Kidney (tissue), 14 donors: ENCODE measurements around the gene DLGAP4. TPM values are rescaled to one million over a fixed set of nuclear protein-coding genes. Genes with fewer than 3 reads are reported as not detected.

Experiments
- DNase-seq, 5 donors: peaks; one replicate each; pipeline ENCODE4 v3.0.0-alpha.2; 2013 to 2020
- FAIRE-seq: peaks from 2 replicates; lab custom pipeline; 2012; peaks lifted over from hg19 to GRCh38; lab: Jason Lieb, UNC
- H3K27ac ChIP-seq, 2 donors: one replicate each; pipeline ENCODE4 v1.7.0; 2013; ENCODE audit warnings: low read depth in 2 of 2, low read length in 2 of 2, inconsistent platforms in 1 of 2
- H3K27me3 ChIP-seq: one replicate; pipeline ENCODE4 v1.7.1; 2013; ENCODE audit warnings: low read length, inconsistent platforms; ENCODE audit not compliant: control insufficient read depth, insufficient read depth
- H3K36me3 ChIP-seq, 3 donors: one replicate each; pipeline versions ENCODE4 v1.7.0 to v1.7.1; 2013; ENCODE audit warnings: low read length in 3 of 3, control low read depth in 1 of 3, inconsistent platforms in 1 of 3; ENCODE audit not compliant: insufficient read depth in 3 of 3, control insufficient read depth in 2 of 3
- H3K4me1 ChIP-seq, 3 donors: one replicate each; pipeline versions ENCODE4 v1.7.0 to v1.7.1; 2013; ENCODE audit warnings: low read length in 3 of 3, inconsistent platforms in 1 of 3, low read depth in 1 of 3; ENCODE audit not compliant: control insufficient read depth in 2 of 3, insufficient read depth in 2 of 3
- H3K4me3 ChIP-seq, 3 donors: one replicate each; pipeline versions ENCODE4 v1.7.0 to v1.8.1; 2013; ENCODE audit warnings: low read length in 3 of 3, control low read depth in 1 of 3, inconsistent platforms in 1 of 3
- H3K9ac ChIP-seq, 3 donors: one replicate each; pipeline versions ENCODE4 v1.7.0 to v1.7.1; 2013; ENCODE audit warnings: low read length in 3 of 3, control low read depth in 1 of 3, inconsistent platforms in 1 of 3
- H3K9me3 ChIP-seq, 3 donors: one replicate each; pipeline versions ENCODE4 v1.7.0 to v1.7.1; 2013; ENCODE audit warnings: low read length in 3 of 3, control low read depth in 1 of 3, inconsistent platforms in 1 of 3; ENCODE audit not compliant: control insufficient read depth in 2 of 3, insufficient read depth in 1 of 3
- CTCF ChIP-seq: IDR thresholded peaks from 3 replicates; pipeline ENCODE4 v1.5.1; 2012; ENCODE audit warnings: mild to moderate bottlenecking, moderate library complexity, borderline replicate concordance; ENCODE audit not compliant: insufficient read depth; ENCODE audit errors: extremely low read depth
- intact Hi-C: fragments of 100-400 bp; cut with DNase I; formaldehyde crosslinking; loops from one replicate; pipeline ENCODE4 v1.11.1; 2022
- polyA plus RNA-seq: library from polyadenylated mRNA; stranded (reverse); fragments of 350-450 nt; fragmentation: Illumina TruSeq; extraction: RNeasy Lipid Tissue Mini Kit (QIAGEN cat#74804); gene quantifications from one replicate; pipeline ENCODE4 v1.2.3, GENCODE V29; 2014; ENCODE audit warnings: low read depth, low replicate concordance; ENCODE audit not compliant: insufficient read depth
- total RNA-seq: library from RNA; stranded (reverse); fragmentation: NEBNext Ultra II Directional; extraction: Animal tissue kit (Norgen Biotek cat#: 25700); gene quantifications from one replicate; pipeline ENCODE4 v1.2.1, GENCODE V29; 2021
- donor health status: control.
- donor health status: control.
- donor health status: control.
- donor health status: control.
- donor health status: control.
- donor health status: DM: yes; HTN: yes; CAD: no.
- donor health status: Normal renal cell carcinoma (clear cell type).

DLGAP4 gene
- total and polyA plus RNA-seq, 2 donors from 2014 or later = 19.6 to 62.4 TPM

DNA sequence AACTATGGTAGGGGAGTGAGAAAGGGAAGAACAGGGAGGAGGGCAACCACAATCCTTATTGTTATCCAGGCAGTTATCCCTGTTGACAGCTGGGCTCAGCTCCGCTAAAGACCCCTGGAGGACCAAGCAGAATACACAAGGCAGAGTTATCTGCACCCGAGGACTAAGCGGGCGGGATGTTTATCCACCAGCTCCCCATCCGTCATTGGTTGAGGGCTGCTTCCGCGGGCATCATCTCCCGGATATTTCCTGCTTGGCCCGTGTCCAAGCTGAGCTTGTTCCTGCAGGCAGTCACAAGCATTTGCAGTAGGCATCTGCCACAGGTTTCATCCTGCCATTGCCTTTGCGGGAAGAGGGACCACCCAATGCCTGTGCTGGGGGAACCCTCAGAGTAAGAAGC, 102.1 kb downstream of the DLGAP4 start:
- Histone ChIP-seq H3K9ac (no peak overlapping the region), H3K27me3 (no peaks in the 10 kb centered on the region), H3K4me3 (no peak overlapping the region), H3K9me3 (peaks cover 0 to 5% (median 0%) of the 10 kb centered on the region in 3 donors), H3K4me1 (no peaks in the 10 kb centered on the region), H3K27ac (no peak overlapping the region), H3K36me3 (no peaks in the 10 kb centered on the region)
- DNase-seq (peak in 2 of 5 donors; percentile 26 to 66), FAIRE-seq (no peak)
- no peak for TF ChIP-seq CTCF
- intact Hi-C loops = no loop called here

GRCh38 chr20:36411861-36412454, 105.8 kb downstream of the DLGAP4 start:
- H3K9me3 ChIP-seq = no peaks in the 10 kb centered on the region
- DNase-seq (no peak), FAIRE-seq (no peak)
- H3K36me3 ChIP-seq = no peaks in the 10 kb centered on the region
- no peak overlapping the region for H3K4me3 ChIP-seq
- no peak overlapping the region for H3K9ac ChIP-seq
- intact Hi-C loops = no loop called here
- H3K4me1 ChIP-seq = no peaks in the 10 kb centered on the region
- H3K27ac ChIP-seq = no peak overlapping the region
- TF ChIP-seq CTCF = no peak
- no peaks in the 10 kb centered on the region for H3K27me3 ChIP-seq

- intact Hi-C loops = no loop called here
Observed at GRCh38 chr20:36415475-36416002, 109.4 kb downstream of the DLGAP4 start.

More at GRCh38 chr20:36415475-36416002, 109.4 kb downstream of the DLGAP4 start:
- no peak for DNase-seq
- Histone ChIP-seq H3K9me3 (peaks cover 0 to 4% (median 0%) of the 10 kb centered on the region in 3 donors), H3K36me3 (no peaks in the 10 kb centered on the region), H3K27ac (no peak overlapping the region), H3K4me3 (no peak overlapping the region), H3K9ac (no peak overlapping the region), H3K4me1 (no peaks in the 10 kb centered on the region), H3K27me3 (no peaks in the 10 kb centered on the region)
- no peak for FAIRE-seq
- TF ChIP-seq CTCF = no peak
